Pancreas (tissue), 10 donors: Measurements from ENCODE around the gene PDGFA. TPM values are rescaled to one million over a fixed set of nuclear protein-coding genes. Genes with fewer than 3 reads are reported as not detected.
A peak's percentile ranks its signal among the peaks of the same experiment; 100 is the strongest.

ENCODE experiments used
- ATAC-seq, 4 donors: fragments of 200-7000 bp; cut with Tn5 transposase; one replicate each; pipeline versions ENCODE4 v1.8.0 to v1.9.1; 2020; ENCODE audit warnings: mild to moderate bottlenecking in 4 of 4, moderate library complexity in 4 of 4
- DNase-seq, 6 donors: peaks; one replicate each; pipeline ENCODE4 v3.0.0-alpha.2; 2020
- FAIRE-seq: peaks from 2 replicates; lab custom pipeline; 2012; peaks lifted over from hg19 to GRCh38; lab: Jason Lieb, UNC
- H3K27ac ChIP-seq, 4 donors: fragments of 200-600 bp; sonication (generic); 1 replicate in 3 of 4; 2 replicates in 1 of 4; pipeline versions ENCODE4 v1.5.0 to v1.8.0; 2020
- H3K27me3 ChIP-seq, 4 donors: fragments of 200-600 bp; one replicate each; pipeline ENCODE4 v1.8.0; 2021
- H3K36me3 ChIP-seq, 3 donors: fragments of 200-600 bp; sonication (generic) in 1 of 3; one replicate each; pipeline versions ENCODE4 v1.5.0 to v1.8.0; 2020 to 2021
- H3K4me1 ChIP-seq, 3 donors: fragments of 200-600 bp; one replicate each; pipeline ENCODE4 v1.8.0; 2021
- H3K4me3 ChIP-seq, 4 donors: fragments of 200-600 bp; sonication (generic) in 2 of 4; one replicate each; pipeline versions ENCODE4 v1.5.0 to v1.8.0; 2020 to 2021
- H3K9me3 ChIP-seq, 4 donors: fragments of 200-600 bp; one replicate each; pipeline ENCODE4 v1.8.0; 2021
- CTCF ChIP-seq, 4 donors: fragments of 200-600 bp; sonication (generic) in 3 of 4; IDR thresholded peaks; one replicate each; pipeline versions ENCODE4 v1.5.0 to v1.8.0; 2021; ENCODE audit warnings: antibody characterized with exemption in 4 of 4
- WGBS, 2 donors: extraction: QIAGEN DNeasy Blood & Tissue Kit; methylation state at CpG; one replicate each; pipeline ENCODE4 v1.1.7; 2013; 5-methylcytosine and 5-hydroxymethylcytosine counted together
- intact Hi-C, 3 donors: fragments of 100-400 bp; cut with DNase I; formaldehyde crosslinking; loops; one replicate each; pipeline versions ENCODE4 v1.11.1 to v1.14.2; 2022
- polyA plus RNA-seq, 2 donors: library from polyadenylated mRNA; stranded (reverse); fragments of 200-250 nt; gene quantifications; one replicate each; pipeline ENCODE4 v1.2.3, GENCODE V29; 2013
- total RNA-seq, 6 donors: library from RNA; stranded (reverse); fragmentation: NEBNext Ultra II Directional in 4 of 6; extraction: Animal tissue kit (Norgen Biotek cat#: 25700) in 4 of 6; gene quantifications; one replicate each; pipeline versions ENCODE4 v1.2.1 to v1.2.4, GENCODE V29; 2021 to 2023
- donor health status: healthy with polysubstance abuse.
- donor health status: DM: no; HTN: no; CAD: no; lungs with moderate emphysema.
- donor health status: DM: no; HTN: no; CAD: no.
- donor health status: control.
- donor health status: control.
- donor health status: Bipolar disorder and iron deficiency.
- donor health status: DM: yes; HTN: yes; CAD: no.
- donor health status: DM: no; HTN: no; CAD: no.
- donor health status: DM: no; HTN: no; CAD: no.
- donor health status: DM: yes; HTN: yes; CAD: no.

The PDGFA gene
- total and polyA plus RNA-seq, 8 donors: 53.3 to 175 (median 65.6) TPM

GRCh38 chr7:458511-459245 is 61.0 kb downstream of the PDGFA start:
- intact Hi-C loops: no loop called here
- no peak for ATAC-seq

GRCh38 chr7:457814-458510 is 61.7 kb downstream of the PDGFA start:
- peak in 3 of 6 donors; percentile 25 to 80 (median 51) for DNase-seq
- Histone ChIP-seq H3K27me3 (no peaks in the 10 kb centered on the region), H3K4me1 (peaks cover 0 to 3% (median 0%) of the 10 kb centered on the region in 3 donors), H3K27ac (no peak overlapping the region), H3K4me3 (no peak overlapping the region), H3K9me3 (no peaks in the 10 kb centered on the region), H3K36me3 (no peaks in the 10 kb centered on the region)
- no peak for FAIRE-seq
- ATAC-seq: no peak
- 91 to 92% methylated on average over 26 to 30 of the region's 30 CpGs for WGBS, 2 donors
- intact Hi-C loops: no loop called here
- TF ChIP-seq CTCF (IDR thresholded peaks at IDR 0.05): no peak

More at GRCh38 chr7:458511-459245, 61.0 kb downstream of the PDGFA start:
- H3K4me3 ChIP-seq: no peak overlapping the region
- no peak overlapping the region for H3K27ac ChIP-seq
- H3K27me3 ChIP-seq: no peaks in the 10 kb centered on the region
- 94 to 97% methylated on average over 9 of the region's 9 CpGs for WGBS, 2 donors
- no peaks in the 10 kb centered on the region for H3K36me3 ChIP-seq
- H3K9me3 ChIP-seq: no peaks in the 10 kb centered on the region
- no peak for TF ChIP-seq CTCF (IDR thresholded peaks at IDR 0.05)
- peaks cover 0 to 3% (median 0%) of the 10 kb centered on the region in 3 donors for H3K4me1 ChIP-seq
- peak in 1 of 6 donors; percentile 67 for DNase-seq
- FAIRE-seq: no peak

- Histone ChIP-seq H3K4me3 (no peak overlapping the region), H3K36me3 (no peaks in the 10 kb centered on the region), H3K4me1 (peaks cover 0 to 3% (median 0%) of the 10 kb centered on the region in 3 donors), H3K27me3 (no peaks in the 10 kb centered on the region), H3K27ac (no peak overlapping the region), H3K9me3 (no peaks in the 10 kb centered on the region)
- intact Hi-C loops: no loop called here
- DNase-seq (peak in 5 of 6 donors; percentile 35 to 87 (median 80)), FAIRE-seq (no peak), ATAC-seq (peak; percentile 29 to 38 (median 34))
- 38 to 41% methylated on average over 39 to 42 of the region's 42 CpGs for WGBS, 2 donors
- no peak for TF ChIP-seq CTCF (IDR thresholded peaks at IDR 0.05)
Measured at GRCh38 chr7:455110-455928, 64.3 kb downstream of the PDGFA start.

- Histone ChIP-seq H3K9me3 (no peaks in the 10 kb centered on the region), H3K36me3 (no peaks in the 10 kb centered on the region), H3K4me3 (no peak overlapping the region), H3K27me3 (no peaks in the 10 kb centered on the region), H3K27ac (no peak overlapping the region), H3K4me1 (peaks cover 0 to 3% (median 0%) of the 10 kb centered on the region in 3 donors)
- intact Hi-C loops: no loop called here
- WGBS, 2 donors: 88 to 90% methylated on average over 51 to 56 of the region's 56 CpGs
- FAIRE-seq (no peak), ATAC-seq (no peak), DNase-seq (peak in 2 of 6 donors; percentile 17 to 63)
- no peak for TF ChIP-seq CTCF (IDR thresholded peaks at IDR 0.05)
Measured at GRCh38 chr7:454356-455109, 65.1 kb downstream of the PDGFA start.
